NOMO-1 (cell line): ENCODE results near the gene TSC1.

Experiments used
- DNase-seq, 2 experiments: peaks; one replicate each; lab custom pipeline; 2025; ENCODE audit not compliant: unreplicated experiment in 2 of 2; lab: John Stamatoyannopoulos, UW

TSC1 gene

DNA sequence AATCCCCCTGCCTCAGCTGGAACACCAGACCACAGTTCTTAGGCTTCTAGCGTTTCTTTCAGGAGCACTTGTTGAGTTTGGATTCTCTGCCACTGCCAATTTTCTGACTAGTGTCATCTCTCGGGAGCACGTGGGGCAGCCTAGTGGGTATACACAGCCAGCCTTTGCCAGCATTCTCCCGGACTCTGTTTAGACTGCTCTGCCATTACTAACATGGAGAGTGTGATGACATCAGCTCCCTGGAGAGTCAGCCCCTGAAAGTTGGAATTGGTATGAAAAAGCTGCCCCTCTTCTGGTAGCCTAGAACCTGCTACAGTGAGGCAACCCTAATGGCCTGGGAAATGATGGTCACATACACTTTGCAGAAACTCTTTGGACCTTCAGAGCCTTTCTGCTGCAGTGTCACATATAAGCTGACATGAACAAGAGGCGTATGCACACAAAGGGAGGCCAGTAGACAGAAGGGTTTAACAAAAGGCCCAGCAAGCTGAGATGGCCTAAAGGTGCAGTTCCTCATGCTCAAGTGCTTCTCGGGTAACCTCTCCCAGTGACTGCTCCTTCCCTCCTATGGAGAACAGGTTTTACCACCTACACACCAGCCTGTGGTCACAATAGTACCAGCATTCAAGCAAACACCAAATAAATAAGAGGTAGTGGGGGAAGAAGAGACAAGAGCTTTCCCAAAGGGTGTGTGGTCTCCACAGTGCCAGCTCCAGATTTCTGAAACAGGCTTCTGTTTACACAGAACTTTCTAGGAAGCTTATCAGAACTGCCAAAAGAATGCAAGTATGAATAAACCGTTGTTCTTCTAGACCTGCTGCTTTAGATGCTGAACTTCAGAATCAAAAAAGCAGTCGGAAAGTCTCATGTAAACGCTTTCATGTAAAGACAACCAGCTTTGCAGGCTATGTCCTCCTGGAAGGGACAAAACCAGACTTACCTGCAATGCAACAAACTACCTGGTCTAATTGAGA is 49.3 kb downstream of the TSC1 start:
- no peak for DNase-seq

DNA sequence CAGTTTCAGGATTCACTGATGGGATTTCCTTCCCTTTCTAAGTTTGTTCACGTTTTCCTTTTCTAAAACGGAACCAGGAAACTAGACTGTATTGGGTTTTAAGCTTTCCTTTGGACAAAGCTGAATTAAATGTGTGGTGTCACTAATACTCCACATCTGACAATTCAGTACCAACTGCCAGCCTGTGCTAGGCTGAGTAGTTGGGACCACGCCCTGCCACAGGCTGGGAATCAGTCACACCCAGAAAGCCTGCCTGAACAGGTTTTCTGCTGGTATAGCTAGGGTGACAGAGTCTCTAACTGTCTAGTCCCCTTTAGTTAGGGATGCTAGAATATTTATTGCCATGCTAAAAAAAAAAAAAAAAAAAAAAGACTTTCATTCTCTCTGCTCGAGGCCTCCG is 50.1 kb downstream of the TSC1 start:
- DNase-seq, result no peak

DNA sequence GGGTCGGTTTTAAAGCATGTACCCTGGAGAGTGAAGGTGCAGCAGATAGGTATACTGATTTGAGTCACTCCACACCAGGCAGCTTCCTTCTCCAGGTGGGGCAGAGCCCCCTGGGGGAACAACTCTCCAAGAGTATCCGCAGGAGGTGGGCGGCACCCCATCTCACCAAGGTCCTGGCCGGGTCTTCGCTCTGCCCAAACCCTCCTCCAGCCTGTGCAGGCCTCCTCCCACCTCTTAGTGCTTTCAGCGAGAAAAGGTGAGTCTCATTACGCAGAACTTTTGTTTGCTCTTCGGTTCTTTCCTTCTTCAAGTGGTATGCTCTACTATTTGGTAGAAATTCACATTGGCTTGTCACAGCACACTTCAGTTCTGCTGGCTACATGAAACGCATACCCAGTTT is 52.0 kb downstream of the TSC1 start:
- no peak for DNase-seq

GRCh38 chr9:132888151-132888550 is 56.3 kb downstream of the TSC1 start:
- DNase-seq, result no peak

DNA sequence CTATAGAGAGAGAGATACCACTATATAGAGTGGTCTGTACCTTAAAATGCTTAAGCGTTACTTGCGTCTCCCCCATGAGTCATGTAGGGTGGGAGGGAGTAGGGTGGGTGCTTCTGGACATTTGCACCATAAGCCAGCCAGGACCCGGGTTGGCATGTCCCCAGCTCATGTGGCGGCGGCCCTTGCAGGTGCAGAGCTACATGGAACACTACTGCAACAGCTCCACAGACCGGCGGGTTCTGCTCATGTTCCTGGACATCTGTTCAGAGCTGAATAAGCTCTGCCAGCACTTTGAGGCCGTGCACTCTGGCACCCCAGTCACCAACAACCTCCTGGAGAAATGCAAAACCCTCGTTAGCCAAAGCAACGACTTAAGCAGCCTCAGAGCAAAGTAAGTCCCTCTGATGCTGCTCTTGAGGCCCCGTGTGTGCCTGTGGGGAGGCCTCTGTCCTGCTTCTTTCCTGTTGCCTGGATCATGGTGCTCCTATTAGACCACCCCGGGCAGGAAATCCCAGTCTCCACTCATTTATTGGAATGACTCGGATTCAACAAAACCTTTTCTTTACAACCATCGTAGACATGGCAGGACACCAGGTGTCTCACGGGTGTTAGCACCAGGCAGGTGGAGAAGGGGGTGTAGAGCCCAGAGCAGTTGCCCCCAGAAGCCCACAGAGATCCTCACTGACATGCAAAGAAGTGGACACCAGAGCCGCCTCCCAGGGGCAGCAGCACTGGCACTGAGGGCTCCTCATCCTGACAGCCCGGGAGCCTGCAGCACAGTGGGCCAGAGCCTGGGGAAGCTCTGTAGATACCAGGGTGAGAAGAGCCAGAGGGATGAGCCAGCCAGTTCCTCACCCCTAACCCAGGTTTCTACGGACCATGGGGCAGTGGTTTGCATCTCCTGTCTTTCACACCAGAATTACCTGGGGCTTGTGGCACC is 57.0 kb downstream of the TSC1 start:
- DNase-seq, result no peak

GRCh38 chr9:132886334-132886725 is 58.1 kb downstream of the TSC1 start:
- no peak for DNase-seq

DNA sequence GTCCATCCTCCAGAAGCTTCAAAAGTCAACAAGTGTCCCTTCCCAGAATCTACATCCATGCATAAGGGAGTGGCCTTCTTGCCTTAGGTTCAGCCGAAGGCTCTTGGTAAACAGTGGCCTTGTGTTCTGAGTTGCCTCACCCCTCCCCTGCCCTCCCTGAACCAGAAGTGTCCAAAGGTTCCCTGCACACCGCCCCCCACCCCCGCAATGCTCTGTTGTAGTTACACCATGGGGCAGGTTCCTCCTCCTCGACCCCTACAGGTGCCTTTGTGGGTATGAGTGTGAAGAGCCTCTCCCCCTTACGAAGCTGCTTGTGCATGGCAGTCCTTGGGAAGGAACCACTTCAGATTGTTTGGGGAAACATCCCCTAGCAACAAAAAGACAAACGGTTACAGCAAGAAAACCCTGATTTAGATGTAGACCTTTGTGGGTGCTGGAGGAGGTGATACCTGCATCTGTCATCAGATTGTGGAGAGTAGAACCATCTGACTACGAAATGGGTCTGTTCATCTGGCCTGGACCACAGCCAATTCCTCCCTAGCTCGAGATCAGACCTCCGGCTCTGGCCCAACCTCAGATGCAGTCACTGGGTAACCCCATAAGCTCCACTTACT is 58.6 kb downstream of the TSC1 start:
- DNase-seq, result no peak

- DNase-seq, result no peak
Observed at GRCh38 chr9:132883349-132884294, 60.8 kb downstream of the TSC1 start.

- no peak for DNase-seq
Observed at GRCh38 chr9:132882616-132883015, 61.8 kb downstream of the TSC1 start.

GRCh38 chr9:132881826-132882225 is 62.6 kb downstream of the TSC1 start:
- no peak for DNase-seq

- DNase-seq, result no peak
Observed at GRCh38 chr9:132880324-132880661, 64.1 kb downstream of the TSC1 start.

- peak; percentile 9 to 10 for DNase-seq
Observed at GRCh38 chr9:132879457-132880323, 64.7 kb downstream of the TSC1 start.

- no peak for DNase-seq
Observed at GRCh38 chr9:132878695-132879456, 65.5 kb downstream of the TSC1 start, which contains the start of gene SPACA9. Gene SPACA9, plus strand, starts transcription at chr9:132878898. Its CDS starts 5,050 bp downstream, at chr9:132883948.

DNA sequence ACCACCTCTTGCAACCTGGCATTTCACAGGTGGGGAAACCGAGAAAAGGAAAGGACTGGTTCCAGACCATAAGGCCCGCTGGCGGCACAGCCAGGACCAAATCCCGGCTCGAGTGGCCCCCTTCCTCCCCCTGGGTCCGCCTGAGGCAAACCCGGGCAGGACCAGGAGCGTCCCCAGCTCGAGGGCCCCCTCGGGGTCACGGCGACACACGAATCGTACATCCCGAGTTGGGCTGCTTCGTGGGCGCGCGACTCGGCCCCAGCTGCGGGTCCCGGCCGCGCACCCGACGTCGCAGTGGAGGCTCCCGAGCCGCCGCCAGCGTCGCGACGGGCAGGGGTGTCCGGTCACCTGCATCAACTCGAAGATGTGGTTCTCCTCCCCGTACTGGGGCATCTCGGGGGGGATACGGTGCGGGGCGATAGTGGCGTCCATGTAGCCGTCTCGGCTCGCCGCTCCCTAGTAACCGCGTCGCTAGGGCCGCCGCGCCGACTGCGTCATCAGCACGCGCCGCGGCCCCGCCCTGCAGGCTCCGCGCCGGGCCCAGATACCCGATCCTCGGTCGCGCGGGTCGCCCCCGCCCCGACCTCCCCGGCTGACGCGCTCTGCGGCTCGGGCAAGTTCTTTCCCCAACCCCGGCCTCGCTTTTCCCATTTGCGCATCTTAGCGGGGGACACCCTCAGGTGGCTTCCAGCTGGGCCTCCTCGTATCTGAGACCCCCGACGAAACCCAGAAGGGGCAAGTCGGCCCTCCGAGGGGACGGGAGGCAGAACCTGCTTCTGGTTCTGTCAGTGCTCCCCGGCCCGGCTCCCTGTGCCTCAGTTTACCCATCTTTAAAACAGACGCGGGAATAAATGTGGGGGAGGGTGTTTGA is 66.4 kb downstream of the TSC1 start, which contains the start of gene AK8:
Gene AK8 (minus strand): TSS at position 461 of the 871 bp plus-strand sequence. CDS start 29 bp downstream, at position 432.
- peak; percentile 26 to 66 for DNase-seq

GRCh38 chr9:132877458-132877823 is 67.0 kb downstream of the TSC1 start:
- no peak for DNase-seq

DNA sequence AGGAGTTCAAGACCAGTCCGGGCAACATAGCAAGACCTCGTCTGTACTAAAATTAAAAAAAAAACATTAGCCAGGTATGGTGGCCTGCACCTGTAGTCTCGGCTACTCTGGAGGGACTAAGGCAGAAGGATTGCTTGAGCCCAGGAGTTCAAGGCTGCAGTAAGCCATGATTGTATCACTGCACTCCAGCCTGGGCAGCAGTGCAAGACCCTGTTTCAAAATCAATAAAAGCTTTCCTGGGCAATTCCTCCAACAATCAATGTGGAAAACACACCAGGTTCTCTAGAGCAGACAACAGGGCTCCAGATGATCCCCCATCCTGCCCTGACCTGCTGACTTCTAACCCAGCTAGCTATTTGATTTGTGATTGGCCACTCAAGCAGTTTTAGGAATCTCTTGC is 67.6 kb downstream of the TSC1 start:
- DNase-seq, result no peak

DNA sequence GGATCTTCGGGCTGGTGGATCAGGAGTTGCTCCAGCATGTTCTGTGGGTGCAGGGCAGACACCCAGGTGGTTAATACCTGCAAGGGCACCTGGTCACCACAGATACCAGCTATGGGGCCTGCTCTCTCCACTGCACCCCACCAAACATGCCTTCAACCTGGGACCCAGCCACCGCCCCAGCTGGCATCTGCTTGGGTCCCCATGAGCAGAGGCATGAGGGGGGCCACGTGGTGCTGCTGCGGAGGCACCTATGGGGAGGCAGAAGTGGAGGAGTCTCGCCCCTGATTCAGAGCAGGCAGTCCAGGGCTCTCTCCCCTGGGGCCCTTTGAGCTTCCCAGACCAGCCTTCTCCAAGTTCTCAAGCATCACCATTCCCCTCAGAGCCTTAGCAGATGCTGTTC is 69.3 kb downstream of the TSC1 start:
- no peak for DNase-seq
